K562 (cell line): ENCODE results near the gene CTDSPL. TPM values are rescaled to one million over a fixed set of nuclear protein-coding genes. Genes with fewer than 3 reads are reported as not detected.

Experiments used
- ATAC-seq: fragments of 200-7000 bp; cut with Tn5 transposase; 3 replicates; pipeline ENCODE4 v1.9.1; 2020; ENCODE audit warnings: moderate library complexity
- BruUV-seq: library from RNA; stranded (reverse); fragments of 400-500 nt; replicated peaks from 2 replicates; lab custom pipeline; 2021; lab: Mats Ljungman, UMichigan
- CTCF ChIA-PET: fragments of 300-600 bp; formaldehyde crosslinking; extraction: SDS; loops from one replicate; lab custom pipeline; 2021; ENCODE audit warnings: low intra/inter-chr PET ratio; lab: Yijun Ruan, JAX
- POLR2A ChIA-PET: fragments of 300-600, 350-650 bp; sonication (Branson Sonifier 250); formaldehyde crosslinking; extraction: SDS; loops from one replicate; lab custom pipeline; 2021; ENCODE audit warnings: antibody characterized with exemption, inconsistent platforms; lab: Yijun Ruan, JAX
- DNase-seq, 4 experiments: peaks; one replicate each; pipeline versions ENCODE4 v3.0.0 to v3.0.0-alpha.2; 2011 to 2018; ENCODE audit warnings: low spot score in 3 of 4, mixed read lengths in 3 of 4; ENCODE audit errors: extremely low read depth in 1 of 4
- FAIRE-seq: peaks from 2 replicates; lab custom pipeline; 2011; peaks lifted over from hg19 to GRCh38; lab: Jason Lieb, UNC
- H2AFZ ChIP-seq: 2 replicates; pipeline ENCODE4 v1.6.0; 2011; ENCODE audit warnings: low read depth, low read length, control low read depth, inconsistent platforms
- H3K27ac ChIP-seq: fragments of 200-600 bp; 3 replicates; pipeline ENCODE4 v1.8.0; 2011; ENCODE audit warnings: low read depth, mild to moderate bottlenecking, control low read depth, inconsistent platforms, low read length, moderate library complexity, mixed read lengths; ENCODE audit errors: extremely low read depth
- H3K27me3 ChIP-seq, 2 experiments: fragments of 300-600 bp in 1 of 2; 2 replicates in 1 of 2; 3 replicates in 1 of 2; pipeline versions ENCODE4 v1.6.0 to v1.8.0; 2011; ENCODE audit warnings: inconsistent platforms in 2 of 2, low read length in 2 of 2, mild to moderate bottlenecking in 1 of 2, mixed read lengths in 1 of 2, moderate library complexity in 1 of 2; ENCODE audit not compliant: control insufficient read depth in 2 of 2, insufficient read depth in 2 of 2
- H3K36me3 ChIP-seq: fragments of 300-600 bp; 3 replicates; pipeline ENCODE4 v1.8.0; 2011; ENCODE audit warnings: mild to moderate bottlenecking, low read length, inconsistent platforms; ENCODE audit not compliant: control insufficient read depth, insufficient read depth
- H3K4me1 ChIP-seq, 2 experiments: fragments of 200-600 bp in 1 of 2; replicated peaks in 1 of 2; 2 replicates in 1 of 2; 3 replicates in 1 of 2; pipeline versions ENCODE4 v1.5.1 to v1.8.0; 2011; ENCODE audit warnings: inconsistent platforms in 2 of 2, low read length in 2 of 2, mild to moderate bottlenecking in 1 of 2, mixed read lengths in 1 of 2, moderate library complexity in 1 of 2; ENCODE audit not compliant: control insufficient read depth in 2 of 2, insufficient read depth in 2 of 2
- H3K4me2 ChIP-seq: 2 replicates; pipeline ENCODE4 v1.6.1; 2011; ENCODE audit warnings: low read length, control low read depth, inconsistent platforms, mixed read lengths; ENCODE audit not compliant: insufficient read depth
- H3K4me3 ChIP-seq: fragments of 200-600 bp; sonication (generic), shearing (Covaris generic); 2 replicates; pipeline ENCODE4 v1.5.1; 2016; ENCODE audit warnings: control low read depth, inconsistent platforms
- H3K79me2 ChIP-seq: fragments of 200-600 bp; 3 replicates; pipeline ENCODE4 v1.8.0; 2011; ENCODE audit warnings: low read length, inconsistent platforms; ENCODE audit not compliant: control insufficient read depth, insufficient read depth
- H3K9ac ChIP-seq, 2 experiments: 2 replicates each; pipeline versions ENCODE4 v1.6.0 to v1.6.1; 2011; ENCODE audit warnings: low read depth in 2 of 2, low read length in 2 of 2, control low read depth in 1 of 2, inconsistent platforms in 1 of 2, mild to moderate bottlenecking in 1 of 2, mixed read lengths in 1 of 2; ENCODE audit not compliant: insufficient read depth in 1 of 2
- H3K9me1 ChIP-seq: one replicate; pipeline ENCODE4 v1.6.0; 2011; ENCODE audit warnings: inconsistent platforms, mild to moderate bottlenecking, low read length, moderate library complexity; ENCODE audit not compliant: control insufficient read depth, insufficient read depth
- H3K9me3 ChIP-seq: replicated peaks from 2 replicates; pipeline ENCODE4 v1.5.1; 2011; ENCODE audit warnings: low read depth, low read length, inconsistent platforms; ENCODE audit not compliant: control insufficient read depth, insufficient read depth
- H4K20me1 ChIP-seq: replicated peaks from 2 replicates; pipeline ENCODE4 v1.6.1; 2011; ENCODE audit warnings: low read length, inconsistent platforms, mixed read lengths; ENCODE audit not compliant: control insufficient read depth, insufficient read depth
- BRD9 ChIP-seq: fragments of 450-650 bp; IDR thresholded peaks from 2 replicates; pipeline ENCODE4 v1.6.1; 2018; ENCODE audit warnings: low read depth; ENCODE audit not compliant: partially characterized antibody
- CBFA2T2 ChIP-seq: fragments of 450-650 bp; conservative IDR thresholded peaks from 2 replicates; pipeline ENCODE4 v1.6.1; 2017; ENCODE audit warnings: mild to moderate bottlenecking
- CCNT2 ChIP-seq: IDR thresholded peaks from 2 replicates; pipeline ENCODE4 v1.6.1; 2011; ENCODE audit warnings: borderline replicate concordance, low read depth, mild to moderate bottlenecking, moderate library complexity, mixed read lengths, low read length; ENCODE audit not compliant: insufficient read length; ENCODE audit errors: extremely low read depth
- ELF4 ChIP-seq: fragments of 450-650 bp; formaldehyde crosslinking; IDR thresholded peaks from 2 replicates; pipeline ENCODE4 v1.4.0; 2022; ENCODE audit warnings: missing genetic modification characterization
- LARP7 ChIP-seq: fragments of 450-650 bp; IDR thresholded peaks from 2 replicates; pipeline ENCODE4 v1.6.1; 2016
- NFIC ChIP-seq: fragments of 450-650 bp; IDR thresholded peaks from 2 replicates; pipeline ENCODE4 v1.6.1; 2017; ENCODE audit warnings: mild to moderate bottlenecking, inconsistent platforms
- PHB ChIP-seq: fragments of 250-450 bp; sonication (Bioruptor Pico); IDR thresholded peaks from 2 replicates; pipeline ENCODE4 v1.5.0; 2021
- RNF2 ChIP-seq: sonication (generic); IDR thresholded peaks from 2 replicates; pipeline ENCODE4 v1.6.1; 2016
- TCF7L2 ChIP-seq: fragments of 150-350 bp; IDR thresholded peaks from 2 replicates; pipeline ENCODE4 v1.6.1; 2016; ENCODE audit warnings: low read depth, mild to moderate bottlenecking, low read length, moderate library complexity
- TRIM24 ChIP-seq, 2 experiments: fragments of 450-650 bp; IDR thresholded peaks; 2 replicates each; pipeline ENCODE4 v1.6.1; 2016
- ZBED1 ChIP-seq: IDR thresholded peaks from 2 replicates; pipeline ENCODE4 v1.6.1; 2014
- ZNF79 ChIP-seq: fragments of 250-450 bp; sonication (Bioruptor Pico); IDR thresholded peaks from 2 replicates; pipeline ENCODE4 v1.4.0; 2020; ENCODE audit warnings: low read depth, mild to moderate bottlenecking, moderate library complexity
- WGBS: fragments of 100-300 bp; shearing (Covaris generic); methylation state at CpG from one replicate; pipeline ENCODE4 v1.1.6; 2016; ENCODE audit warnings: low coverage, mixed read lengths; ENCODE audit not compliant: insufficient coverage; ENCODE audit errors: missing lambda C conversion rate; 5-methylcytosine and 5-hydroxymethylcytosine counted together
- in situ Hi-C: fragments of 300-500 bp; cut with MboI; formaldehyde crosslinking; loops from 4 replicates; pipeline ENCODE4 v1.15.0; 2018; ENCODE audit warnings: inconsistent platforms, mixed read lengths
- intact Hi-C: fragments of 100-400 bp; cut with micrococcal nuclease; formaldehyde crosslinking; loops from 2 replicates; pipeline ENCODE4 v1.14.2; 2022
- polyA plus RNA-seq, 8 experiments: library from polyadenylated mRNA; depleted of rRNA in 4 of 8; stranded (reverse) in 5 of 8; unstranded in 3 of 8; fragments of >200 nt; fragmentation: Nextera tagmentation in 2 of 8; fragmentation: Illumina TruSeq in 1 of 8; extraction: Ambion mirVana in 2 of 8; extraction: Trizol in 1 of 8; gene quantifications; 2 replicates each; pipeline versions ENCODE4 v1.2.1 to v1.2.3, GENCODE V29; 2011 to 2014; ENCODE audit warnings: inconsistent platforms in 1 of 8, missing spikeins in 1 of 8
- total RNA-seq, 7 experiments: library from RNA; depleted of rRNA in 6 of 7; stranded (reverse); fragments of >200 nt in 6 of 7; fragmentation: Illumina TruSeq in 2 of 7; extraction: Trizol in 2 of 7; gene quantifications; 2 replicates each; pipeline versions ENCODE4 v1.2.1 to v1.2.3, GENCODE V29; 2011 to 2021; ENCODE audit warnings: low replicate concordance in 1 of 7
- TF ChIP-seq, protein P1 (sequence below): fragments of 450-650 bp; IDR thresholded peaks from 2 replicates; pipeline ENCODE4 v1.7.1; 2018; ENCODE audit warnings: mild to moderate bottlenecking, low read depth; ENCODE audit not compliant: partially characterized antibody
- TF ChIP-seq, protein P2 (sequence below): fragments of 450-650 bp; IDR thresholded peaks from 2 replicates; pipeline ENCODE4 v1.6.1; 2016; ENCODE audit warnings: borderline replicate concordance
- TF ChIP-seq, protein P3 (sequence below), 2 experiments: fragments of 450-650 bp; IDR thresholded peaks; 2 replicates each; pipeline ENCODE4 v1.6.1; 2016
- TF ChIP-seq, protein P4 (sequence below): fragments of 450-650 bp; formaldehyde crosslinking; IDR thresholded peaks from 2 replicates; pipeline ENCODE4 v1.4.0; 2022; ENCODE audit warnings: missing genetic modification characterization

The CTDSPL gene
- total and polyA plus RNA-seq, 9 of the 15 experiments (the other 6 are each of a cell fraction or from before 2014, with no cell fraction given), result 5.1 to 19.3 (median 11.3) TPM

DNA sequence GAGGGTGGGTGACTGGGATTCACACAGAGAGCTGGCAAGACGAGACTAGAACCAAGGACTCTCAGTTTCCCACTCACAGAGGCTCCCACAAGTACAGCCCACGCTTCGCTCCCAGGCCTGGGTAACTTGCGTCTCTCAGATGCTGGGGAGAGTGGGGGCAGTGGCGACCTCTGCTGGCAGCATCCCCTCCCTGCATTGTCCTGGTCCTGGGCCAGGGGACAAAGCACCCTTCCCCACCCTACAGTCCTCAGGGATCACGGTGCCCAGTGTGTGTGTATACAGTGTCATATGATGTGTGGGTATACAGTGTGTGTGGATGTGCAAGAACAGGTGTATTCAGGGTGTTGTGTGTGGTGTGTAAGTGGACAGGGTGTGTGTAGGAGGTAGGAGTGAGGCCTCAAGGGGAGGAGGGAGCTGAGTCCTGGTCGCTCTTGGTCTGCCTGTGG, 141.7 kb downstream of the CTDSPL start:
- WGBS, result 12% methylated on average over 7 of the region's 7 CpGs
- TF ChIP-seq, protein P1, sequence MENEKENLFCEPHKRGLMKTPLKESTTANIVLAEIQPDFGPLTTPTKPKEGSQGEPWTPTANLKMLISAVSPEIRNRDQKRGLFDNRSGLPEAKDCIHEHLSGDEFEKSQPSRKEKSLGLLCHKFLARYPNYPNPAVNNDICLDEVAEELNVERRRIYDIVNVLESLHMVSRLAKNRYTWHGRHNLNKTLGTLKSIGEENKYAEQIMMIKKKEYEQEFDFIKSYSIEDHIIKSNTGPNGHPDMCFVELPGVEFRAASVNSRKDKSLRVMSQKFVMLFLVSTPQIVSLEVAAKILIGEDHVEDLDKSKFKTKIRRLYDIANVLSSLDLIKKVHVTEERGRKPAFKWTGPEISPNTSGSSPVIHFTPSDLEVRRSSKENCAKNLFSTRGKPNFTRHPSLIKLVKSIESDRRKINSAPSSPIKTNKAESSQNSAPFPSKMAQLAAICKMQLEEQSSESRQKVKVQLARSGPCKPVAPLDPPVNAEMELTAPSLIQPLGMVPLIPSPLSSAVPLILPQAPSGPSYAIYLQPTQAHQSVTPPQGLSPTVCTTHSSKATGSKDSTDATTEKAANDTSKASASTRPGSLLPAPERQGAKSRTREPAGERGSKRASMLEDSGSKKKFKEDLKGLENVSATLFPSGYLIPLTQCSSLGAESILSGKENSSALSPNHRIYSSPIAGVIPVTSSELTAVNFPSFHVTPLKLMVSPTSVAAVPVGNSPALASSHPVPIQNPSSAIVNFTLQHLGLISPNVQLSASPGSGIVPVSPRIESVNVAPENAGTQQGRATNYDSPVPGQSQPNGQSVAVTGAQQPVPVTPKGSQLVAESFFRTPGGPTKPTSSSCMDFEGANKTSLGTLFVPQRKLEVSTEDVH, result no peak
- TF ChIP-seq NFIC (peak; percentile 75), TRIM24 (IDR thresholded peaks at IDR 0.05) (no peak), BRD9 (no peak), CCNT2 (no peak), PHB (no peak), ELF4 (CRISPR knock-in tag) (peak; percentile 88; the same call in 1 of the 2 replicates), RNF2 (no peak), LARP7 (no peak), ZNF79 (CRISPR knock-in tag) (no peak), ZBED1 (no peak), CBFA2T2 (no peak), TCF7L2 (no peak)
- TF ChIP-seq, protein P2, sequence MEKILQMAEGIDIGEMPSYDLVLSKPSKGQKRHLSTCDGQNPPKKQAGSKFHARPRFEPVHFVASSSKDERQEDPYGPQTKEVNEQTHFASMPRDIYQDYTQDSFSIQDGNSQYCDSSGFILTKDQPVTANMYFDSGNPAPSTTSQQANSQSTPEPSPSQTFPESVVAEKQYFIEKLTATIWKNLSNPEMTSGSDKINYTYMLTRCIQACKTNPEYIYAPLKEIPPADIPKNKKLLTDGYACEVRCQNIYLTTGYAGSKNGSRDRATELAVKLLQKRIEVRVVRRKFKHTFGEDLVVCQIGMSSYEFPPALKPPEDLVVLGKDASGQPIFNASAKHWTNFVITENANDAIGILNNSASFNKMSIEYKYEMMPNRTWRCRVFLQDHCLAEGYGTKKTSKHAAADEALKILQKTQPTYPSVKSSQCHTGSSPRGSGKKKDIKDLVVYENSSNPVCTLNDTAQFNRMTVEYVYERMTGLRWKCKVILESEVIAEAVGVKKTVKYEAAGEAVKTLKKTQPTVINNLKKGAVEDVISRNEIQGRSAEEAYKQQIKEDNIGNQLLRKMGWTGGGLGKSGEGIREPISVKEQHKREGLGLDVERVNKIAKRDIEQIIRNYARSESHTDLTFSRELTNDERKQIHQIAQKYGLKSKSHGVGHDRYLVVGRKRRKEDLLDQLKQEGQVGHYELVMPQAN, result no peak
- TF ChIP-seq, protein P3, sequence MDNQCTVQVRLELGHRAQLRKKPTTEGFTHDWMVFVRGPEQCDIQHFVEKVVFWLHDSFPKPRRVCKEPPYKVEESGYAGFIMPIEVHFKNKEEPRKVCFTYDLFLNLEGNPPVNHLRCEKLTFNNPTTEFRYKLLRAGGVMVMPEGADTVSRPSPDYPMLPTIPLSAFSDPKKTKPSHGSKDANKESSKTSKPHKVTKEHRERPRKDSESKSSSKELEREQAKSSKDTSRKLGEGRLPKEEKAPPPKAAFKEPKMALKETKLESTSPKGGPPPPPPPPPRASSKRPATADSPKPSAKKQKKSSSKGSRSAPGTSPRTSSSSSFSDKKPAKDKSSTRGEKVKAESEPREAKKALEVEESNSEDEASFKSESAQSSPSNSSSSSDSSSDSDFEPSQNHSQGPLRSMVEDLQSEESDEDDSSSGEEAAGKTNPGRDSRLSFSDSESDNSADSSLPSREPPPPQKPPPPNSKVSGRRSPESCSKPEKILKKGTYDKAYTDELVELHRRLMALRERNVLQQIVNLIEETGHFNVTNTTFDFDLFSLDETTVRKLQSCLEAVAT (IDR thresholded peaks at IDR 0.05), result 0 out of 4 replicates have a peak, but pooled peaks of 1 of the 2 experiments have one; percentile 64
- TF ChIP-seq, protein P4, sequence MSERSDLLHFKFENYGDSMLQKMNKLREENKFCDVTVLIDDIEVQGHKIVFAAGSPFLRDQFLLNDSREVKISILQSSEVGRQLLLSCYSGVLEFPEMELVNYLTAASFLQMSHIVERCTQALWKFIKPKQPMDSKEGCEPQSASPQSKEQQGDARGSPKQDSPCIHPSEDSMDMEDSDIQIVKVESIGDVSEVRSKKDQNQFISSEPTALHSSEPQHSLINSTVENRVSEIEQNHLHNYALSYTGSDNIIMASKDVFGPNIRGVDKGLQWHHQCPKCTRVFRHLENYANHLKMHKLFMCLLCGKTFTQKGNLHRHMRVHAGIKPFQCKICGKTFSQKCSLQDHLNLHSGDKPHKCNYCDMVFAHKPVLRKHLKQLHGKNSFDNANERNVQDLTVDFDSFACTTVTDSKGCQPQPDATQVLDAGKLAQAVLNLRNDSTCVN (CRISPR knock-in tag), result peak; percentile 83; the same call in 1 of the 2 replicates

More for the DNA sequence above, 141.7 kb downstream of the CTDSPL start:
- H2AFZ ChIP-seq, result no peak overlapping the region
- peaks cover 4% of the 10 kb centered on the region for H3K9me1 ChIP-seq
- peak; percentile 77 for ATAC-seq
- POLR2A ChIA-PET, result interaction anchor here (0.5 to 1.2 kb wide), 7 partner anchors 9 to 183 kb away, joined by 3 to 4 read pairs (median 3); no protein-coding TSS in a partner anchor
- no peak overlapping the region; the same call in 2 of the 3 replicates for H3K27ac ChIP-seq
- no peaks in the 10 kb centered on the region for H3K9me3 ChIP-seq
- no TSS peak for BruUV-seq
- intact Hi-C loops, result loop anchor here (1.0 kb wide), 1 partner anchor 29 kb away; no protein-coding TSS in a partner anchor
- no peaks in the 10 kb centered on the region for H3K79me2 ChIP-seq
- H3K36me3 ChIP-seq, result peaks cover 70% of the 10 kb centered on the region
- peaks cover 14% of the 10 kb centered on the region for H4K20me1 ChIP-seq
- no peak overlapping the region for H3K4me3 ChIP-seq
- DNase-seq, result peak; percentile 74 to 84 (median 76)
- CTCF ChIA-PET, result interaction anchor here (0.6 to 5.0 kb wide), 4 partner anchors 28 to 474 kb away, joined by 3 to 62 read pairs (median 4); no protein-coding TSS in a partner anchor
- peak; percentile 90 for FAIRE-seq
- H3K27me3 ChIP-seq, result no peaks in the 10 kb centered on the region
- in situ Hi-C loops, result no loop called here
- peaks cover 14 to 50% of the 10 kb centered on the region in 2 experiments for H3K4me1 ChIP-seq
- no peak overlapping the region for H3K4me2 ChIP-seq
- H3K9ac ChIP-seq, result no peak overlapping the region; a peak in 1 of 4 replicates
